HG03025 (cell line): Measurements from ENCODE around the gene PDE8A.
"Not testable (repeated sequence)": the region's sequence is repeated elsewhere in the genome, so short reads cannot be mapped to it uniquely, and the experiment has no call there.

Experiments
- ATAC-seq: cut with Tn5 transposase; IDR thresholded peaks from one replicate; pipeline ENCODE4 v1.9.1; 2021; ENCODE audit warnings: mild to moderate bottlenecking, moderate library complexity; ENCODE audit not compliant: unreplicated experiment, low FRiP score

Gene PDE8A

DNA sequence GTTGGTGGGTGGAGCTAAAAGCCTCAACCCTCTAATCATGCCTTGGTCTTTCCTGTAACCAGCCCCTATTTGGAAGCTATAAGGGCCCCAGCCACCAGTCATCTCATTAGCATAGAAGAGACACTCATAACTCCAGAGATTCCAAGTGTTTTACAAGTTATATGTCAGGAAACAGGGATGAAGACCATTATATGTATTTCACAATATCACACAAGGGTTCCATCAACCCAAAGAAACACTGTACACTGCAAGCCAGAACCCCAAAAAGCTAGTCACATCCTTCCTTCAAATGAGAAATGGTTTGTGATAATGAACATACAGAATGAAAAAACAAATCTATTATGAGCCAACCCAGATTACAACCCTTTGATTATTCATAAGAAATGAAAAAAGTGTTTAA is 175.7 kb downstream of the PDE8A start:
- no peak for ATAC-seq

DNA sequence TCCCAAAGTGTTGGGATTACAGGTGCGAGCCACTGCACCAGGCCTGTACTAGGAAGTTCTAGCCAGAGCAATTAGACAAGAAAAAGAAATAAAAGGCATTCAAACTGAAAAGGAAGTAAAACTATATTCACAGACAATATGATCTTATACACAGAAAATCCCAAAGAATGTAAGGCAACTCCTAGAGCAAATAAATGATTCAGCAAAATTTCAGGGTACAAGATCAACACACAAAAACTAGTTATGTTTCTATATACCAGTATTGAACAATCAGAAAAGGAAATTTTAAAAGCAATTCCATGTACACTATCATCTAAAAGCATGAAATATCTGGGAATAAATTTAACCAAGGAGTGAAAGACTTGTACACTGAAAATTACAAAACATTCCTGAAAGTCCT is 180.6 kb downstream of the PDE8A start:
- ATAC-seq, result no peak

- no peak for ATAC-seq
These were observed 183.3 kb downstream of the PDE8A start for GRCh38 chr15:85164841-85165466.

DNA sequence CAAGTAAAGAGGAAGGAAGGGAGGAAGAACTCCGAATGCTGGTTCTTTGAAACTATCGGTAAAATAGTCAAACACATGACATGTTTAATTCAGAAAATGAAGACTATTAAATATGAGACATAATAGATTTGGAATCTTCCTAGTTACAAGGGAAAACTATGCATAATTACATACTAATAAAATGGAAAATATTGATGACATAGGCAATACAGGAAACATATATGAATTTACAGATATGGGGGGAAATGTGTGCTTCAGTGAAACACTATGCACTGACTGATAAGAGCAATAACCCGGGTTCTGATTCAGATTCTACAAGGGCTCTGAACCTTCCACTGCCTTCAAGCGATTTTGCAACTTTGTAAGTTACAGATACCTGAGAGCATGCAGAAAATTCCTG is 185.9 kb downstream of the PDE8A start:
- no peak for ATAC-seq

DNA sequence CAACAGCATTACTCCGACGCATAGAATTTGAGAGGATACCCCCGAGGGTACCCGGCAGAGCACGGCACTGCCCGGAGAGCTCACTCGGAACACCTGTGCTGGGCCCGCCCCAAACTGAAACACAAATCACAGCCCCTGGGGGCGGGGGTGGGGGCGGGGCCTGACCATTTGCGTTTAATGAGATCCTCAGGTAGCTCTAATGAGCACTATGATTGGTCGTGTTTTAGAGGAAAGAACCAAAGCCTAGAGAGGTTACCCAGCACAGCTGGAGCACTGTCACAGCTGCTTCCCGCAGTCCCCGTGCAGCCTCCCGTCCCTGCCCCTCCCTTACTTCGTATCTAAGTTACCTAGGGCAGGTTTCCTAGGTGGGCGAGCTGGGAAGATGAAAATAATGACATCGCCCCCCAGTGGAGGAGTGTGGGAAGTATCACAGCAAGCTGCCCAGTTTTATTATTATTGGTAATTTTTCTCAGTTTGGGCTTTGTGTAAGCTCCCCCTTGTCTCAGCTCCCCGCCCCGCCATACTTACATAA is 187.1 kb downstream of the PDE8A start:
- ATAC-seq, result no peak

- ATAC-seq, result no peak
These were observed 190.1 kb downstream of the PDE8A start for GRCh38 chr15:85171736-85172135.

DNA sequence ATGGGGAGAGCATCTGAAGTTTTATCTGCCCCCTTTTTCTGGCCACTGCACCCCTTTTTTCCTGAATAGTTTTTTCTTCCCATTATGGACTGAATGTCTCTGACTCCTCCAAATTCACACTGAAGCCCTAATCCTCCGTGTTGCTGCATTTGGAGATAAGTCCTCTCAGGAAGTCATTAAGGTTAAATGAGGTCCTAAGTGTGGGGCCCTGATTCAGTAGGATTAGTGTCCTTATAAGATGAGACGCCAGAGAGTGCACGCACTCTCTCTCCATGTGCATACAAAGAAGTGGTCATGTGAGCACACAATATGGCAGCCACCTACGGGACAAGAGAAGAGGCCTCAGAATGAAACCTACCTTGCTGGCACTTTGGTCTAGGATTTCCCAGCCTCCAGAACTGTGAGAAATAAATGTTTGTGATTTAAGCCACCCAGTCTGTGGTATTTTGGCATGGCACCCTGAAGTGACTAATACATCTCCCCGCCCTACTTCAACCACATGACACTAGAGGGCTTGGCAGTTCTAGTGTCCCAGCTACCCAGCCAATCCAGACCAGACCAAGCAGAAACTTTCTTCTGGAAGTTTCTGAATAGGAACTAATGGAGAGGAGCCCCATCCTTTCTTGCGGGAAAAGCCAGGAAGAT is 191.3 kb downstream of the PDE8A start:
- no peak for ATAC-seq

DNA sequence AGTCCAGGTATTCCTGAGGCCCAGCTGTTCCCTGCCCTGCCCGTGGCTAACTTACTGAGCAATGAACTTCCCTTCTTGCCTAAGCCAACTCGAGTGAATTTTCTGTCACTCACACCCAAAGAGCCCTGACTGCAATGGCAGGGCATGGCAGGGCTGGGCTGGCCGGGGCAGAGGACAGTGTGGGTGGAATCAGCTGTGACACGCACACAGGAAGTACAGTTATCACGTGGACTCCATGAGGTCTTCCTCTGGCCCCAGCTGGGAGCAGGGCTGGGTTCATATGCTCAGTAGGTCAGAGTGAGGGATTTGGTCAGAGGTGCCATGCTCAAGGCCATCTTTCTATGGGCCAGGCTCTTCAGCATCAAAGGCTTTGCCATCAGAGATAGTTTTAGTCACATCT is 192.0 kb downstream of the PDE8A start:
- not testable (repeated sequence) for ATAC-seq

GRCh38 chr15:85174521-85174920 is 192.9 kb downstream of the PDE8A start:
- ATAC-seq, result no peak

GRCh38 chr15:85177042-85177515 is 195.4 kb downstream of the PDE8A start:
- not testable (repeated sequence) for ATAC-seq

GRCh38 chr15:85178308-85178707 is 196.7 kb downstream of the PDE8A start:
- no peak for ATAC-seq

GRCh38 chr15:85179700-85180099 is 198.0 kb downstream of the PDE8A start:
- ATAC-seq, result no peak

GRCh38 chr15:85185350-85185749 is 203.7 kb downstream of the PDE8A start:
- not testable (repeated sequence) for ATAC-seq

DNA sequence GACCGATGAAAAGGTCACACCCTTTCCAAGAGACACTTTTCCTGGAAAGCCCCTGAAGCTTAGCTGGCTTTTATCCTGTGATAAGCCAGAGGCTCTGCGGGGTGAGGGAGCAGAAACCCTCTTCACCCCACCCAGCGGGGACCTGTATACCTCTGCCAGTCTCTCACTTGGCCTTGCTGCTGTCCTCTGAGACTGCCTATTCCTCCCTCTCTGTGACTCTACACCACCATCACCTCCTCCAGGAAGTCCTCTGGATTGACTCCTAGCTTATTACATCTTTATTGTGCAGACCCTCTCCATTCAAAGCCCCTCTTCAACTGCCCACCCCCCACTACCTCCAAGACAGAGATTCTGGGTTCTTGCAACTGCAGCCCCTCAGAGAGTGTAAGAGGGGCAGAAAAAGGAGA is 206.5 kb downstream of the PDE8A start:
- ATAC-seq, result not testable (repeated sequence)
